ENCODE data around the gene NLN. TPM values are rescaled to one million over a fixed set of nuclear protein-coding genes. Genes with fewer than 3 reads are reported as not detected.

NLN gene
- total and polyA plus RNA-seq, 2 of the 4 experiments (the other 2 are of a cell fraction): 19.1 to 37.1 TPM

GRCh38 chr5:65811004-65811403 lies 89.0 kb downstream of the NLN start:
- Histone ChIP-seq H4K5ac (ENCODE audit: low read depth, low read length) (no peak overlapping the region), H3K4me2 (ENCODE audit: low read depth, low read length) (no peak overlapping the region; the same call in 1 of the 2 replicates), H4K91ac (ENCODE audit: insufficient read depth, low read depth, low read length) (0 out of 2 replicates have a peak overlapping the region, but pooled peaks have one; percentile 2), H2AK5ac (ENCODE audit: low read depth, low read length) (no peak overlapping the region; the same call in 1 of the 2 replicates), H2BK5ac (ENCODE audit: low read depth, low read length, poor library complexity, severe bottlenecking) (peak overlapping the region; percentile 70), H4K20me1 (ENCODE audit: insufficient read depth, low read length) (no peaks in the 10 kb centered on the region), H3K9me1 (ENCODE audit: insufficient read depth, low read length) (peaks cover 9% of the 10 kb centered on the region), H2BK20ac (ENCODE audit: low read depth, low read length) (peak overlapping the region; percentile 74; the same call in 1 of the 2 replicates), H2BK120ac (ENCODE audit: low read depth, low read length) (peak overlapping the region; percentile 73), H4K8ac (ENCODE audit: low read depth in 2 of 2, low read length in 2 of 2) (peak overlapping the region in 1 of 2 experiments; percentile 60; a peak in 2 of 4 replicates), H3K27me3 (ENCODE audit: control insufficient read depth, insufficient read depth, low read length) (no peaks in the 10 kb centered on the region), H3K36me3 (ENCODE audit: control insufficient read depth, insufficient read depth, low read length) (peaks cover 5% of the 10 kb centered on the region), H3K56ac (ENCODE audit: extremely low read depth, insufficient read depth, low read length) (no peak overlapping the region), H2BK15ac (ENCODE audit: low read depth, low read length) (0 out of 3 replicates have a peak overlapping the region, but pooled peaks have one; percentile 56), H3K18ac (ENCODE audit: low read depth, low read length) (no peak overlapping the region), H3K23ac (ENCODE audit: low read depth, low read length) (no peak overlapping the region), H3K14ac (replicated peaks; ENCODE audit: low read depth, low read length) (peak overlapping the region; percentile 73; the same call in 1 of the 2 replicates), H2AK9ac (replicated peaks; ENCODE audit: low read depth, low read length, poor library complexity) (no peak overlapping the region), H3K4me1 (ENCODE audit: control insufficient read depth, insufficient read depth, low read length) (peaks cover 14% of the 10 kb centered on the region), H3K9ac (ENCODE audit: low read depth, low read length) (no peak overlapping the region), H2AFZ (replicated peaks; ENCODE audit: low read length, poor library complexity) (no peak overlapping the region), H3K4ac (ENCODE audit: low read depth, low read length) (peak overlapping the region; percentile 67), H3K4me3 (ENCODE audit: insufficient read depth, low read depth, low read length) (no peak overlapping the region), H3K9me3 (ENCODE audit: control insufficient read depth, insufficient read depth, low read length) (no peaks in the 10 kb centered on the region), H3K79me1 (ENCODE audit: low read depth in 1 of 2, low read length in 2 of 2) (peaks cover 0 to 22% of the 10 kb centered on the region in 2 experiments; a peak in 2 of 4 replicates), H3K27ac (ENCODE audit: insufficient read depth, low read length) (no peak overlapping the region)
- in situ Hi-C loops (cut with MboI; ENCODE audit: low sequenced_read_pairs): no loop called here
- ChIA-PET CTCF (no interaction called here), POLR2A (ENCODE audit: unreplicated experiment) (no interaction called here)
- no TSS peak for BruUV-seq (replicated peaks)
- DNase-seq: peak; percentile 87
- TF ChIP-seq BHLHE40 (IDR thresholded peaks at IDR 0.05; ENCODE audit: low read depth, low read length) (peak; percentile 14; the same call in 1 of the 2 replicates), CEBPB (IDR thresholded peaks at IDR 0.05; ENCODE audit: low read depth, low read length) (peak; percentile 97), FOS (IDR thresholded peaks at IDR 0.05; ENCODE audit: low read depth, low read length) (peak; percentile 74), MAZ (IDR thresholded peaks at IDR 0.05; ENCODE audit: borderline replicate concordance, low read depth, low read length) (no peak), RFX5 (IDR thresholded peaks at IDR 0.05; ENCODE audit: low read depth, low read length) (no peak), POLR2A (IDR thresholded peaks at IDR 0.05; ENCODE audit: low read depth, low read length) (no peak)
- WGBS, 2 experiments (ENCODE audit: extremely low coverage in 2 of 2, insufficient read length in 1 of 2): no CpG with 5 or more reads among the region's 3 CpGs
- ATAC-seq (ENCODE audit: low read depth): peak; percentile 35
- intact Hi-C loops (cut with micrococcal nuclease): no loop called here
- dilution Hi-C loops (cut with HindIII; ENCODE audit: low sequenced_read_pairs, unreplicated experiment): no loop called here
